Lower lobe of right lung (tissue), 2 donors: ENCODE measurements around the gene GPR63. TPM values are rescaled to one million over a fixed set of nuclear protein-coding genes. Genes with fewer than 3 reads are reported as not detected.

Experiments
- ATAC-seq, 2 donors: fragments of 200-7000 bp; cut with Tn5 transposase; one replicate each; pipeline ENCODE4 v1.9.1; 2020 to 2022; ENCODE audit warnings: mild to moderate bottlenecking in 2 of 2, moderate library complexity in 2 of 2
- DNase-seq: peaks from one replicate; pipeline ENCODE4 v3.0.0-alpha.2; 2020
- H3K27ac ChIP-seq: fragments of 200-600 bp; one replicate; pipeline ENCODE4 v1.8.0; 2022
- H3K27me3 ChIP-seq: fragments of 200-600 bp; one replicate; pipeline ENCODE4 v1.8.0; 2022; ENCODE audit warnings: low read depth
- H3K36me3 ChIP-seq: fragments of 200-600 bp; one replicate; pipeline ENCODE4 v1.8.0; 2022; ENCODE audit warnings: mild to moderate bottlenecking
- H3K4me1 ChIP-seq: fragments of 200-600 bp; one replicate; pipeline ENCODE4 v1.8.0; 2022
- H3K4me3 ChIP-seq: fragments of 200-600 bp; one replicate; pipeline ENCODE4 v1.8.0; 2022; ENCODE audit warnings: mild to moderate bottlenecking
- H3K9me3 ChIP-seq: fragments of 200-600 bp; one replicate; pipeline ENCODE4 v1.8.0; 2022
- intact Hi-C: fragments of 100-400 bp; cut with DNase I; formaldehyde crosslinking; loops from one replicate; pipeline ENCODE4 v1.11.0; 2022
- total RNA-seq: library from RNA; stranded (reverse); fragmentation: NEBNext Ultra II Directional; extraction: Animal tissue kit (Norgen Biotek cat#: 25700); gene quantifications from one replicate; pipeline ENCODE4 v1.2.1, GENCODE V29; 2021
- TF ChIP-seq, protein P1 (sequence below): fragments of 200-600 bp; IDR thresholded peaks from one replicate; pipeline ENCODE4 v1.8.0; 2022; ENCODE audit warnings: antibody characterized with exemption, mild to moderate bottlenecking
- donor health status: DM: no; HTN: yes; CAD: no; lungs with severe emphysema.

GPR63 gene
- total RNA-seq, 1 donor from 2014 or later, result 0.71 TPM

DNA sequence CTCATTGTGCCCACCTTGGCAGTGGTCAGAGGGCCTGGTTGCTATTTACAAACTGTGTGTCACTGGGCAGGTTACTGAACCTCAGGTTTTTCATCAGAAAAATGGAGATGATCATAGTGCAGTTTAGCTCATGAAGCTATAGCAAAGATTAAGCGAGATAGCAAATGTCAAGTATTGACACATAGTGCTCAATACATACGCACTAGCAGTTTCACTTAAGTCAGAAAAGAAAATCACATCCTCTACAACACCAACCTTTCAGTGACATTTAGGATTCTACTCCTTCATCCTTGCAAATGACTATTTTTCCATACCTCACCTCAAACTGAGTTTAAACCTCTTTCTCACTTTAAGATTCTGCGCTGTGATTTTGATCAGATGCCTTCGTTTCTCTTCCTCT is 16.2 kb downstream of the GPR63 start:
- TF ChIP-seq, protein P1, sequence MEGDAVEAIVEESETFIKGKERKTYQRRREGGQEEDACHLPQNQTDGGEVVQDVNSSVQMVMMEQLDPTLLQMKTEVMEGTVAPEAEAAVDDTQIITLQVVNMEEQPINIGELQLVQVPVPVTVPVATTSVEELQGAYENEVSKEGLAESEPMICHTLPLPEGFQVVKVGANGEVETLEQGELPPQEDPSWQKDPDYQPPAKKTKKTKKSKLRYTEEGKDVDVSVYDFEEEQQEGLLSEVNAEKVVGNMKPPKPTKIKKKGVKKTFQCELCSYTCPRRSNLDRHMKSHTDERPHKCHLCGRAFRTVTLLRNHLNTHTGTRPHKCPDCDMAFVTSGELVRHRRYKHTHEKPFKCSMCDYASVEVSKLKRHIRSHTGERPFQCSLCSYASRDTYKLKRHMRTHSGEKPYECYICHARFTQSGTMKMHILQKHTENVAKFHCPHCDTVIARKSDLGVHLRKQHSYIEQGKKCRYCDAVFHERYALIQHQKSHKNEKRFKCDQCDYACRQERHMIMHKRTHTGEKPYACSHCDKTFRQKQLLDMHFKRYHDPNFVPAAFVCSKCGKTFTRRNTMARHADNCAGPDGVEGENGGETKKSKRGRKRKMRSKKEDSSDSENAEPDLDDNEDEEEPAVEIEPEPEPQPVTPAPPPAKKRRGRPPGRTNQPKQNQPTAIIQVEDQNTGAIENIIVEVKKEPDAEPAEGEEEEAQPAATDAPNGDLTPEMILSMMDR, result no peak
- DNase-seq, result no peak
- Histone ChIP-seq H3K36me3 (no peaks in the 10 kb centered on the region), H3K4me1 (no peaks in the 10 kb centered on the region), H3K9me3 (no peaks in the 10 kb centered on the region), H3K4me3 (no peak overlapping the region), H3K27ac (no peak overlapping the region), H3K27me3 (no peaks in the 10 kb centered on the region)
- intact Hi-C loops, result no loop called here
- no peak for ATAC-seq

DNA sequence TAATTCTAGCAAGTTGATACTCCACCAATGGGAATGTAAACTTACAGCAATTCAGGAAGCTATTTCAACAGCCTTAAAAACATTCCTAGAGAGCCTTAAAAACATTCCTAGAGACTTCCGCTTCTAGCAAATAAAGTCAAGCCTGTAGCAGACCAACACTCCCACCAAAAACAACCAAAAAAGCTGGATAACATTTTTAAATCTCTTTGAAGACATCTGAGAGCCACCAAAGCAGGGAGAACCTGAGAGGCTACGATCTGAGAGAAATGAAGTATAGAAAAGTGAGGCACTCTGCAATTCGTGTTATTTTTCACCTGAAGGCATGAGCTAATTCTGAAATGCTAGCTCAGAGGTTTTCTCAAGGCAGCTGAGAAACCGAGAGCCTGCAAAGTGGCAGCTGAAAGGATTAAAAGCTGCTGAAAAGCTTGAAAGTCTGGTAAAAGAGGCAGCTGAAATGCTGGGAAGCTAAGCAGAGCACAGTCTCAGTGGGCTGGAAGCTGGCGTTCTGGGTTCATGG is 20.9 kb downstream of the GPR63 start:
- intact Hi-C loops, result no loop called here
- DNase-seq (no peak), ATAC-seq (no peak)
- Histone ChIP-seq H3K9me3 (no peaks in the 10 kb centered on the region), H3K36me3 (no peaks in the 10 kb centered on the region), H3K27ac (no peak overlapping the region), H3K4me3 (no peak overlapping the region), H3K27me3 (no peaks in the 10 kb centered on the region), H3K4me1 (no peaks in the 10 kb centered on the region)
- TF ChIP-seq, protein P1, result no peak

DNA sequence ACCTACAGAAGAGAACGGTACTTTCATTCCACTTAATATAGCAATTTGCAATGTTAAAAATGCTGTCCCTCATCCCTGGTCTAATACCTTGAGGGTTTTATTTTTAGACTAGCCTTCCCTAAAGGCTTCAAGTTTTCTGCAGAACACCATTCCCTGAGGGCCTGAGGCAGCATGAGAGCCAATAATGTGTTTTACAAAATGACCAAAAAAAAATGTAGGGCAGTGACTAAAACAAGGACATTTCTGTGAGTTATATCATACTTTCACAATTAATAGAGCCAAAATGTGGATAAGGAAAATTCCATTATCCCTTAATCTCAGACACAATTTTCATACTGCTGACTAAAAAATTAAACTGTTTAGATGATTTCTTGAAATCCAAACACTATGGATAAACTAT is 22.7 kb downstream of the GPR63 start:
- Histone ChIP-seq H3K4me3 (no peak overlapping the region), H3K27me3 (no peaks in the 10 kb centered on the region), H3K27ac (no peak overlapping the region), H3K9me3 (no peaks in the 10 kb centered on the region), H3K36me3 (no peaks in the 10 kb centered on the region), H3K4me1 (no peaks in the 10 kb centered on the region)
- no peak for DNase-seq
- ATAC-seq, result no peak
- intact Hi-C loops, result no loop called here
- TF ChIP-seq, protein P1, result no peak

DNA sequence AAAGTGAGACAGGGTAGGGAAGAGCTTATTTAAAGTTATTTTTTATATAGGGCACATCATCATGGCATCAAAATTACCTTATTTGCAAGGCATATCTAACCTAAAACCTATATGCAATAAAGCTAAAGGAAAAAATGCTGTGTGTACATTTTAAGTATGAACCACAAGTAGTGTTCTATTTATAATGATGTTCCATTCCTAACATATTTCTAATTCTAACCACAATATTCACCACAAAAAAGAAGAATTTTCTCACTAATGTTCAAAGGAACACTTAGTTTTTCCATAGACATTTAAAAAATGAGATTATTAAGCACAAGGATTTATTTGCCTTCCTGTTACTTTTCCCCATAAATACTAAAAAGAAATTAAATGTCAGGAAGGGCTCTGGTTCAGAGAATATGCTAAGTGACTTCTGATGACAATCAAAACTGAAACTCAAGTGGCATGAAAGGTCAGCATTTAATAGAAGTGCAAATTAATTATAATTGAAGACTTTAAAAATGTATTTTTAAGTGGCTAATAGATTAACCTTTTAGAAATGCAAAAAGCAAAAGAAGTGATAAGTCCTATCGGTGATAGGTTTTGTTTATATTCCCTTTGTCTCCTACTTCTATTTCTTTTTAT is 25.1 kb downstream of the GPR63 start:
- no peak for ATAC-seq

DNA sequence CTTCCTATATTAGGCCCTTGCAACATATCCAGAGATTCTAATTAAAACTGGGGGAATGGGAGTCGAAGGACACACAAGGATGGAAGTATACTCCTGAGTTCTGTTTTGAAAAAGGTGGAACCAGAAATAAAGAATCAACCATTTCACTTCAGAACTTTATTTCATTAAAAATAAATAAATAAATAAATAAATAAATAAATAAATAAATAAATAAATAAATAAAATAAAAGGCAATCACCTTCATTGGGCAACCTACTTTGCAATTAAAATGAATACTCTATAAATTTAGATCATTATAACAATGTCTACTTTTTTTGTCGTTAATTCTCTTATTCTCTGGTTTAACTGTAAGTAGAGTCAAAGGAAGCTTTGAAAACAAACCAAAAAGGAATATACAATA is 25.6 kb downstream of the GPR63 start:
- intact Hi-C loops, result no loop called here
- DNase-seq (no peak), ATAC-seq (no peak)
- Histone ChIP-seq H3K27ac (no peak overlapping the region), H3K4me3 (no peak overlapping the region), H3K27me3 (no peaks in the 10 kb centered on the region), H3K36me3 (no peaks in the 10 kb centered on the region), H3K4me1 (no peaks in the 10 kb centered on the region), H3K9me3 (no peaks in the 10 kb centered on the region)
- TF ChIP-seq, protein P1, result no peak

More for the DNA sequence above, 25.1 kb downstream of the GPR63 start:
- TF ChIP-seq, protein P1, result no peak
- DNase-seq, result no peak
- Histone ChIP-seq H3K4me3 (no peak overlapping the region), H3K9me3 (no peaks in the 10 kb centered on the region), H3K27me3 (no peaks in the 10 kb centered on the region), H3K36me3 (no peaks in the 10 kb centered on the region), H3K27ac (no peak overlapping the region), H3K4me1 (no peaks in the 10 kb centered on the region)
- intact Hi-C loops, result no loop called here
